Loucy (cell line): ENCODE measurements around the gene AK6.

Experiments
- EZH2phosphoT487 ChIP-seq: fragments of 200-600 bp; IDR thresholded peaks from 2 replicates; pipeline ENCODE4 v1.6.1; 2018; ENCODE audit warnings: antibody characterized with exemption, mild to moderate bottlenecking, moderate library complexity, borderline replicate concordance
- TF ChIP-seq, protein P1 (sequence below): fragments of 200-600 bp; sonication (generic); conservative IDR thresholded peaks from 2 replicates; pipeline ENCODE4 v1.5.1; 2014; ENCODE audit warnings: mild to moderate bottlenecking, antibody characterized with exemption, low read length

DNA sequence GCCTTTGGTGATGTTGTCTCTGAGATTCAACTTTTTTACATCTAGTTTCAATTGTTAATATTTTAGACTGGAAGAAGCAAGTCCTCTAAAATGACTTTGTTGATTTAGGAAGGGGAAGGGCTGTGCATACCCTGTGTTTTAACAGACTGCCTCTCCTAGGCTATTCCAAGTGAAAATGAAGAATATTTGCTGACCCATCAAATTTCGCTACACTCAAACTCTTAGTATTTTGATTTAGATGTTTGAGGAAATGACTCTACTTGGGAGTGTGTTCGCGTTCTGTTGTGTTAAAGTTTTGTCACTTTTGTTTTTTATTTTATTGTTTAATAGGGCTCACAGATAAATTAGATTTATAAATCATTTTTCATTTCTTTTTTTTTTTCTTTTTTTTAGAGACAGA is 49.2 kb upstream of the AK6 start:
- TF ChIP-seq, protein P1, sequence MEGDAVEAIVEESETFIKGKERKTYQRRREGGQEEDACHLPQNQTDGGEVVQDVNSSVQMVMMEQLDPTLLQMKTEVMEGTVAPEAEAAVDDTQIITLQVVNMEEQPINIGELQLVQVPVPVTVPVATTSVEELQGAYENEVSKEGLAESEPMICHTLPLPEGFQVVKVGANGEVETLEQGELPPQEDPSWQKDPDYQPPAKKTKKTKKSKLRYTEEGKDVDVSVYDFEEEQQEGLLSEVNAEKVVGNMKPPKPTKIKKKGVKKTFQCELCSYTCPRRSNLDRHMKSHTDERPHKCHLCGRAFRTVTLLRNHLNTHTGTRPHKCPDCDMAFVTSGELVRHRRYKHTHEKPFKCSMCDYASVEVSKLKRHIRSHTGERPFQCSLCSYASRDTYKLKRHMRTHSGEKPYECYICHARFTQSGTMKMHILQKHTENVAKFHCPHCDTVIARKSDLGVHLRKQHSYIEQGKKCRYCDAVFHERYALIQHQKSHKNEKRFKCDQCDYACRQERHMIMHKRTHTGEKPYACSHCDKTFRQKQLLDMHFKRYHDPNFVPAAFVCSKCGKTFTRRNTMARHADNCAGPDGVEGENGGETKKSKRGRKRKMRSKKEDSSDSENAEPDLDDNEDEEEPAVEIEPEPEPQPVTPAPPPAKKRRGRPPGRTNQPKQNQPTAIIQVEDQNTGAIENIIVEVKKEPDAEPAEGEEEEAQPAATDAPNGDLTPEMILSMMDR = no peak
- no peak for TF ChIP-seq EZH2phosphoT487
